ENCODE results near the gene PRPF40B. TPM values are rescaled to one million over a fixed set of nuclear protein-coding genes. Genes with fewer than 3 reads are reported as not detected.
A peak's percentile ranks its signal among the peaks of the same experiment; 100 is the strongest.

The PRPF40B gene
- total and polyA plus RNA-seq, 9 of the 15 experiments (the other 6 are each of a cell fraction or from before 2014, with no cell fraction given): 0.55 to 10.6 (median 4.8) TPM

GRCh38 chr12:49644620-49644994 lies 21.2 kb downstream of the PRPF40B start (continued):
- TF ChIP-seq, protein P1, sequence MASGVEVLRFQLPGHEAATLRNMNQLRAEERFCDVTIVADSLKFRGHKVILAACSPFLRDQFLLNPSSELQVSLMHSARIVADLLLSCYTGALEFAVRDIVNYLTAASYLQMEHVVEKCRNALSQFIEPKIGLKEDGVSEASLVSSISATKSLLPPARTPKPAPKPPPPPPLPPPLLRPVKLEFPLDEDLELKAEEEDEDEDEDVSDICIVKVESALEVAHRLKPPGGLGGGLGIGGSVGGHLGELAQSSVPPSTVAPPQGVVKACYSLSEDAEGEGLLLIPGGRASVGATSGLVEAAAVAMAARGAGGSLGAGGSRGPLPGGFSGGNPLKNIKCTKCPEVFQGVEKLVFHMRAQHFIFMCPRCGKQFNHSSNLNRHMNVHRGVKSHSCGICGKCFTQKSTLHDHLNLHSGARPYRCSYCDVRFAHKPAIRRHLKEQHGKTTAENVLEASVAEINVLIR (CRISPR knock-in tag; IDR thresholded peaks at IDR 0.05): no peak
- TF ChIP-seq ZFPM2 (CRISPR knock-in tag; IDR thresholded peaks at IDR 0.05) (no peak), ZNF134 (CRISPR knock-in tag; conservative IDR thresholded peaks at IDR 0.05) (no peak), SMARCA5 (IDR thresholded peaks at IDR 0.05) (no peak), ZNF780A (CRISPR knock-in tag; IDR thresholded peaks at IDR 0.05) (no peak), ZBTB7A (IDR thresholded peaks at IDR 0.05; ENCODE audit: borderline replicate concordance, control insufficient read depth, low read depth, low read length) (0 out of 2 replicates have a peak, but pooled peaks have one; percentile 38), NELFE (IDR thresholded peaks at IDR 0.05; ENCODE audit: insufficient read depth, insufficient read length) (no peak), RBM14 (IDR thresholded peaks at IDR 0.05; ENCODE audit: borderline replicate concordance, insufficient read depth, low read depth, low read length) (no peak), REST (IDR thresholded peaks at IDR 0.05; ENCODE audit: borderline replicate concordance) (peak; percentile 95), REST (CRISPR knock-in tag; IDR thresholded peaks at IDR 0.05; ENCODE audit: low read depth) (no peak), RB1 (IDR thresholded peaks at IDR 0.05; ENCODE audit: low read depth) (peak; percentile 52; the same call in 1 of the 2 replicates), NFE2L1 (tag; IDR thresholded peaks at IDR 0.05; ENCODE audit: borderline replicate concordance, low read depth) (no peak), TSC22D4 (tag; IDR thresholded peaks at IDR 0.05) (no peak), NR3C1 (CRISPR knock-in tag; IDR thresholded peaks at IDR 0.05) (no peak), E2F3 (CRISPR knock-in tag; IDR thresholded peaks at IDR 0.05) (no peak), BRCA1 (IDR thresholded peaks at IDR 0.05) (no peak), BRCA1 (CRISPR knock-in tag; IDR thresholded peaks at IDR 0.05) (no peak), PPARD (CRISPR knock-in tag; IDR thresholded peaks at IDR 0.05) (no peak)

Data from K562 (cell line).